ENCODE data around the gene GATB.
A peak's percentile ranks its signal among the peaks of the same experiment; 100 is the strongest.

Gene GATB

DNA sequence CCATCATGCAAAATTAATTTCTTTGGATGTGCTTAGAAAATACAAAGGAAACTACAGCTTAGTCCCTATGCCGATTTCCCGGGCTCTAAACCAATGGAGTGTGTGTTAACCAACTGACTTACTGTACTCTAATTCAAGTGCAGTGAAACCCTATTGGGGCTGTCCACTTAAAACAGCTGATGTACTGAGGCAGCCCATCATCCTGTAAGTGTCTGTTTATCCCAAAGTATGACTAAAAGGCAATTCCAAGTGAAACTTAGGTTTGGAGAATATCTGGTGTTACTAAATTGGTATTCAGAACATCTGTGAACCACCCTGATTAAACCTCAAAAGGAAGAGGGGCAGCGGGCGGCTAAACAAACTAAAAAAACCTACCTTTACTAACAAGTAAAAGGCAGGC lies 79.7 kb downstream of the GATB start:
- no peak overlapping the region for H3K4me3 Mint-ChIP-seq
- H3K36me3 Mint-ChIP-seq (ENCODE audit: low read depth): peaks cover 30% of the 10 kb centered on the region
- H3K9me3 Mint-ChIP-seq: no peaks in the 10 kb centered on the region
- H3K27me3 Mint-ChIP-seq (ENCODE audit: low read depth): peaks cover 17% of the 10 kb centered on the region
- peaks cover 35% of the 10 kb centered on the region for H3K4me1 Mint-ChIP-seq
- H3K27ac Mint-ChIP-seq: no peak overlapping the region
- TF ChIP-seq, protein P1, sequence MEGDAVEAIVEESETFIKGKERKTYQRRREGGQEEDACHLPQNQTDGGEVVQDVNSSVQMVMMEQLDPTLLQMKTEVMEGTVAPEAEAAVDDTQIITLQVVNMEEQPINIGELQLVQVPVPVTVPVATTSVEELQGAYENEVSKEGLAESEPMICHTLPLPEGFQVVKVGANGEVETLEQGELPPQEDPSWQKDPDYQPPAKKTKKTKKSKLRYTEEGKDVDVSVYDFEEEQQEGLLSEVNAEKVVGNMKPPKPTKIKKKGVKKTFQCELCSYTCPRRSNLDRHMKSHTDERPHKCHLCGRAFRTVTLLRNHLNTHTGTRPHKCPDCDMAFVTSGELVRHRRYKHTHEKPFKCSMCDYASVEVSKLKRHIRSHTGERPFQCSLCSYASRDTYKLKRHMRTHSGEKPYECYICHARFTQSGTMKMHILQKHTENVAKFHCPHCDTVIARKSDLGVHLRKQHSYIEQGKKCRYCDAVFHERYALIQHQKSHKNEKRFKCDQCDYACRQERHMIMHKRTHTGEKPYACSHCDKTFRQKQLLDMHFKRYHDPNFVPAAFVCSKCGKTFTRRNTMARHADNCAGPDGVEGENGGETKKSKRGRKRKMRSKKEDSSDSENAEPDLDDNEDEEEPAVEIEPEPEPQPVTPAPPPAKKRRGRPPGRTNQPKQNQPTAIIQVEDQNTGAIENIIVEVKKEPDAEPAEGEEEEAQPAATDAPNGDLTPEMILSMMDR (IDR thresholded peaks at IDR 0.05; ENCODE audit: unreplicated experiment in 3 of 3): no peak

GRCh38 chr4:151679231-151679630 lies 81.6 kb downstream of the GATB start:
- Mint-ChIP-seq H3K4me1 (peaks cover 53% of the 10 kb centered on the region), H3K27ac (no peak overlapping the region), H3K36me3 (ENCODE audit: low read depth) (peaks cover 26% of the 10 kb centered on the region), H3K27me3 (ENCODE audit: low read depth) (peaks cover 10% of the 10 kb centered on the region), H3K4me3 (no peak overlapping the region), H3K9me3 (no peaks in the 10 kb centered on the region)
- TF ChIP-seq, protein P1 (IDR thresholded peaks at IDR 0.05; ENCODE audit: unreplicated experiment in 3 of 3): no peak

GRCh38 chr4:151678048-151678872 lies 82.5 kb downstream of the GATB start:
- peaks cover 60% of the 10 kb centered on the region for H3K4me1 Mint-ChIP-seq
- TF ChIP-seq, protein P1 (IDR thresholded peaks at IDR 0.05; ENCODE audit: unreplicated experiment in 3 of 3): no peak
- no peak overlapping the region for H3K4me3 Mint-ChIP-seq
- peaks cover 16% of the 10 kb centered on the region for H3K36me3 Mint-ChIP-seq (ENCODE audit: low read depth)
- H3K9me3 Mint-ChIP-seq: no peaks in the 10 kb centered on the region
- H3K27ac Mint-ChIP-seq: peak overlapping the region; percentile 9 to 14 (median 12)
- H3K27me3 Mint-ChIP-seq (ENCODE audit: low read depth): peaks cover 5% of the 10 kb centered on the region

DNA sequence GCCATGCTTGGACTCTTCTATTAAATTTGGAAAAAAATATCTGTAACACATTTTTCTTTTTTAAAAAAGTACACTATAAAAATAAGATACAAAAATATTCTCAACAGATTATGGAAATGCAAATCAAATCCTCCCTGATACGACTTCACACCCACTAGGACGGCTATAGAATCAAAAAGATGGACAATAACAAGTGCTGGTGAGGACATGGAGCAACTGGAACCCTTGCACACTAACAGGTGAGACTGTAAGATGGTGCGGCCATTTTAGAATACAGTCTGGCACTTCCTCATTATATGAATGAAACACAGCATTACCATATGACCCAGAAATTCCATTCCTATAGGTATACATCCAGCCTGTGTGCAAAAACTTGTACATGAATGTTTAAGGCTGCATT lies 83.6 kb downstream of the GATB start:
- no peak overlapping the region for H3K27ac Mint-ChIP-seq
- H3K27me3 Mint-ChIP-seq (ENCODE audit: low read depth): peaks cover under 1% of the 10 kb centered on the region
- peaks cover 60% of the 10 kb centered on the region for H3K4me1 Mint-ChIP-seq
- no peaks in the 10 kb centered on the region for H3K9me3 Mint-ChIP-seq
- TF ChIP-seq, protein P1 (IDR thresholded peaks at IDR 0.05; ENCODE audit: unreplicated experiment in 3 of 3): no peak
- no peak overlapping the region for H3K4me3 Mint-ChIP-seq
- peaks cover 11% of the 10 kb centered on the region for H3K36me3 Mint-ChIP-seq (ENCODE audit: low read depth)

- H3K9me3 Mint-ChIP-seq: no peaks in the 10 kb centered on the region
- H3K4me1 Mint-ChIP-seq: peaks cover 60% of the 10 kb centered on the region
- peak overlapping the region; percentile 72 to 75 (median 74) for H3K27ac Mint-ChIP-seq
- peaks cover 4% of the 10 kb centered on the region for H3K27me3 Mint-ChIP-seq (ENCODE audit: low read depth)
- peaks cover 9% of the 10 kb centered on the region for H3K36me3 Mint-ChIP-seq (ENCODE audit: low read depth)
- no peak overlapping the region for H3K4me3 Mint-ChIP-seq
- TF ChIP-seq, protein P1 (IDR thresholded peaks at IDR 0.05; ENCODE audit: unreplicated experiment in 3 of 3): no peak
These were observed 84.5 kb downstream of the GATB start for GRCh38 chr4:151676301-151676700.
